MM.1S (cell line): ENCODE measurements around the gene RPN1.

Source experiments
- EZH2 ChIP-seq: fragments of 300-600 bp; sonication (generic); optimal IDR thresholded peaks from 2 replicates; pipeline ENCODE3; 2017; ENCODE audit warnings: low read depth, mild to moderate bottlenecking, antibody characterized with exemption, low read length, mixed read lengths
- TF ChIP-seq, protein P1 (sequence below): fragments of 300-600 bp; sonication (generic); IDR thresholded peaks from 2 replicates; pipeline ENCODE4 v1.5.1; 2016; ENCODE audit warnings: antibody characterized with exemption, low read length, mixed read lengths

DNA sequence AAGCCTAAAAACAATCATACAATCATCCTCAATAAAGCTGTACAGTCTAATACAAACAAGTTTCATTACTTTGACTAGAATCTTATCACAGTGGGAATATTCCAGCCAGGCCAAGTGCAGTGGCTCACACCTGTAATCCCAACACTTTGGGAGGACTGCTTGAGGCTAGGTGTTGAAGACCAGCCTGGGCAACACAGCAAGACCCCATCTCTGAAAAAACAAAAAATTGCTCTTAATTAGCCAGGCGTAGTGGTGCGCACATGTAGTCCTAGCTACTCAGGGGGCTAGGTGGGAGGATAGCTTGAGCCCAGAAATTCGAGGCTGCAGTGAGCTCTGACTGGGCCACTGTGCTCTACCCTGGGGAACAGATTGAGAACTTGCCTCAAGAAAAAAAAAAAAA is 3.3 kb downstream of the RPN1 start:
- TF ChIP-seq, protein P1, sequence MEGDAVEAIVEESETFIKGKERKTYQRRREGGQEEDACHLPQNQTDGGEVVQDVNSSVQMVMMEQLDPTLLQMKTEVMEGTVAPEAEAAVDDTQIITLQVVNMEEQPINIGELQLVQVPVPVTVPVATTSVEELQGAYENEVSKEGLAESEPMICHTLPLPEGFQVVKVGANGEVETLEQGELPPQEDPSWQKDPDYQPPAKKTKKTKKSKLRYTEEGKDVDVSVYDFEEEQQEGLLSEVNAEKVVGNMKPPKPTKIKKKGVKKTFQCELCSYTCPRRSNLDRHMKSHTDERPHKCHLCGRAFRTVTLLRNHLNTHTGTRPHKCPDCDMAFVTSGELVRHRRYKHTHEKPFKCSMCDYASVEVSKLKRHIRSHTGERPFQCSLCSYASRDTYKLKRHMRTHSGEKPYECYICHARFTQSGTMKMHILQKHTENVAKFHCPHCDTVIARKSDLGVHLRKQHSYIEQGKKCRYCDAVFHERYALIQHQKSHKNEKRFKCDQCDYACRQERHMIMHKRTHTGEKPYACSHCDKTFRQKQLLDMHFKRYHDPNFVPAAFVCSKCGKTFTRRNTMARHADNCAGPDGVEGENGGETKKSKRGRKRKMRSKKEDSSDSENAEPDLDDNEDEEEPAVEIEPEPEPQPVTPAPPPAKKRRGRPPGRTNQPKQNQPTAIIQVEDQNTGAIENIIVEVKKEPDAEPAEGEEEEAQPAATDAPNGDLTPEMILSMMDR, result no peak
- no peak for TF ChIP-seq EZH2
